HCT116 (cell line): ENCODE results near the gene SPDYE1. TPM values are rescaled to one million over a fixed set of nuclear protein-coding genes. Genes with fewer than 3 reads are reported as not detected.

Experiments
- ATAC-seq: fragments of 200-7000 bp; cut with Tn5 transposase; 2 replicates; pipeline ENCODE4 v1.9.1; 2020; ENCODE audit warnings: mild to moderate bottlenecking, moderate library complexity
- BruUV-seq: library from RNA; stranded (reverse); fragments of 400-500 nt; replicated peaks from 2 replicates; lab custom pipeline; 2021; lab: Mats Ljungman, UMichigan
- CTCF ChIA-PET: fragments of 300-600 bp; sonication (Branson Sonifier 250); formaldehyde crosslinking; loops from one replicate; lab custom pipeline; 2021; ENCODE audit warnings: antibody characterized with exemption; lab: Charles Lee
- POLR2A ChIA-PET: fragments of 300-600, 350-600 bp; sonication (Branson Sonifier 250); formaldehyde crosslinking; loops from one replicate; lab custom pipeline; 2021; ENCODE audit warnings: antibody characterized with exemption; lab: Charles Lee
- RAD21 ChIA-PET, 2 experiments: fragments of 300-600 bp; sonication (Branson Sonifier 250); formaldehyde crosslinking; loops; one replicate each; lab custom pipeline; 2023; ENCODE audit warnings: low total read pairs in 2 of 2; ENCODE audit not compliant: uncharacterized antibody in 2 of 2, unreplicated experiment in 2 of 2, low non-redundant PET in 1 of 2; lab: Charles Lee
- DNase-seq: peaks from one replicate; pipeline ENCODE4 v3.0.0-alpha.2; 2010; ENCODE audit warnings: low read depth, low spot score
- H2AFZ ChIP-seq: fragments of 200-600 bp; shearing (Covaris generic), sonication (generic); 2 replicates; pipeline ENCODE4 v1.6.1; 2017; ENCODE audit warnings: low read depth, mixed run types, mixed read lengths, antibody characterized with exemption, low read length; ENCODE audit not compliant: poor library complexity, severe bottlenecking
- H3K27ac ChIP-seq: 2 replicates; pipeline ENCODE4 v1.5.1; 2012; ENCODE audit warnings: low read depth, low read length
- H3K27me3 ChIP-seq: fragments of 200-600 bp; sonication (generic); 2 replicates; pipeline ENCODE4 v1.6.1; 2016; ENCODE audit warnings: mixed run types, low read length, mixed read lengths; ENCODE audit not compliant: insufficient read depth
- H3K36me3 ChIP-seq, 2 experiments: fragments of 200-500 bp in 1 of 2; fragments of 200-600 bp in 1 of 2; sonication (Bioruptor generic) in 1 of 2; sonication (generic) in 1 of 2; 2 replicates each; pipeline versions ENCODE4 v1.5.1 to v1.6.1; 2014 to 2016; ENCODE audit warnings: low read length in 2 of 2, inconsistent platforms in 1 of 2, mixed read lengths in 1 of 2, mixed run types in 1 of 2; ENCODE audit not compliant: insufficient read depth in 2 of 2, control insufficient read depth in 1 of 2
- H3K4me1 ChIP-seq, 2 experiments: fragments of 200-600 bp in 1 of 2; sonication (generic) in 1 of 2; 2 replicates each; pipeline versions ENCODE4 v1.5.1 to v1.6.1; 2012 to 2017; ENCODE audit warnings: low read length in 2 of 2, inconsistent platforms in 1 of 2, mild to moderate bottlenecking in 1 of 2, mixed read lengths in 1 of 2, mixed run types in 1 of 2, moderate library complexity in 1 of 2; ENCODE audit not compliant: insufficient read depth in 2 of 2, control insufficient read depth in 1 of 2
- H3K4me2 ChIP-seq: fragments of 200-600 bp; sonication (generic); 2 replicates; pipeline ENCODE4 v1.6.1; 2017; ENCODE audit warnings: mixed run types, low read length, mixed read lengths
- H3K4me3 ChIP-seq, 2 experiments: fragments of 200-600 bp in 1 of 2; sonication (generic) in 1 of 2; replicated peaks in 1 of 2; 2 replicates each; pipeline ENCODE4 v1.5.1; 2011 to 2016; ENCODE audit warnings: low read length in 2 of 2, control low read depth in 1 of 2, low read depth in 1 of 2, mild to moderate bottlenecking in 1 of 2, mixed read lengths in 1 of 2, mixed run types in 1 of 2
- H3K79me2 ChIP-seq: fragments of 200-600 bp; sonication (generic); 2 replicates; pipeline ENCODE4 v1.6.1; 2017; ENCODE audit warnings: mild to moderate bottlenecking, mixed run types, low read length, moderate library complexity, mixed read lengths; ENCODE audit not compliant: insufficient read depth
- H3K9ac ChIP-seq: fragments of 200-600 bp; sonication (generic); 2 replicates; pipeline ENCODE4 v1.6.1; 2016; ENCODE audit warnings: low read length, mixed read lengths
- H3K9me2 ChIP-seq: fragments of 200-600 bp; sonication (generic), shearing (Covaris generic); 2 replicates; pipeline ENCODE4 v1.6.1; 2017; ENCODE audit warnings: mixed run types, mild to moderate bottlenecking, moderate library complexity; ENCODE audit not compliant: insufficient read depth
- H3K9me3 ChIP-seq, 2 experiments: fragments of 200-500 bp in 1 of 2; fragments of 200-600 bp in 1 of 2; sonication (Bioruptor generic) in 1 of 2; sonication (generic) in 1 of 2; 2 replicates each; pipeline ENCODE4 v1.6.1; 2014 to 2017; ENCODE audit warnings: low read length in 2 of 2, mixed read lengths in 2 of 2, inconsistent platforms in 1 of 2, low read depth in 1 of 2, mild to moderate bottlenecking in 1 of 2, mixed run types in 1 of 2, moderate library complexity in 1 of 2; ENCODE audit not compliant: control insufficient read depth in 1 of 2, insufficient read depth in 1 of 2
- H4K20me1 ChIP-seq: fragments of 200-600 bp; sonication (generic), shearing (Covaris generic); 2 replicates; pipeline ENCODE4 v1.6.1; 2017; ENCODE audit warnings: mixed run types, mild to moderate bottlenecking, moderate library complexity; ENCODE audit not compliant: insufficient read depth
- CBX3 ChIP-seq: IDR thresholded peaks from 2 replicates; pipeline ENCODE4 v1.6.1; 2012; ENCODE audit warnings: low read depth
- CEBPB ChIP-seq: IDR thresholded peaks from 2 replicates; pipeline ENCODE4 v1.6.1; 2012; ENCODE audit warnings: low read depth
- EGR1 ChIP-seq: IDR thresholded peaks from 2 replicates; pipeline ENCODE4 v1.6.1; 2012; ENCODE audit warnings: low read depth
- ELF1 ChIP-seq: IDR thresholded peaks from 2 replicates; pipeline ENCODE4 v1.6.1; 2012; ENCODE audit warnings: low read depth, borderline replicate concordance
- EZH2 ChIP-seq: fragments of 200-600 bp; sonication (generic); IDR thresholded peaks from 2 replicates; pipeline ENCODE4 v1.6.1; 2017; ENCODE audit warnings: antibody characterized with exemption, mixed run types
- FOSL1 ChIP-seq: IDR thresholded peaks from 2 replicates; pipeline ENCODE4 v1.6.1; 2012; ENCODE audit warnings: low read depth
- JUND ChIP-seq: IDR thresholded peaks from 2 replicates; pipeline ENCODE4 v1.6.1; 2012
- POLR2A ChIP-seq: IDR thresholded peaks from 2 replicates; pipeline ENCODE4 v1.7.0; 2011; ENCODE audit warnings: borderline replicate concordance; ENCODE audit not compliant: insufficient read depth, insufficient read length; ENCODE audit errors: extremely low read depth
- POLR2AphosphoS5 ChIP-seq: IDR thresholded peaks from 2 replicates; pipeline ENCODE4 v1.6.1; 2011; ENCODE audit warnings: mild to moderate bottlenecking, low read depth, low read length, moderate library complexity
- RAD21 ChIP-seq: IDR thresholded peaks from 2 replicates; pipeline ENCODE4 v1.6.1; 2012; ENCODE audit warnings: low read depth, mild to moderate bottlenecking
- YY1 ChIP-seq: IDR thresholded peaks from 2 replicates; pipeline ENCODE4 v1.6.1; 2011; ENCODE audit warnings: low read length, low read depth, moderate library complexity, mild to moderate bottlenecking; ENCODE audit not compliant: insufficient replicate concordance; ENCODE audit errors: extremely low read depth
- ZFX ChIP-seq: fragments of 450-650 bp; IDR thresholded peaks from 2 replicates; pipeline ENCODE4 v1.6.1; 2017
- ZNF274 ChIP-seq: fragments of 200-500 bp; sonication (Bioruptor generic); IDR thresholded peaks from 2 replicates; pipeline ENCODE4 v1.6.1; 2014; ENCODE audit warnings: mild to moderate bottlenecking, low read depth, low read length, inconsistent platforms
- intact Hi-C: fragments of 100-400 bp; cut with micrococcal nuclease; formaldehyde crosslinking; loops from 2 replicates; pipeline ENCODE4 v1.10.0; 2022
- total RNA-seq: library from RNA; stranded (reverse); gene quantifications from one replicate; pipeline ENCODE4 v1.2.1, GENCODE V29; 2021; ENCODE audit not compliant: unreplicated experiment
- TF ChIP-seq, protein P1 (sequence below): IDR thresholded peaks from 2 replicates; pipeline ENCODE4 v1.6.1; 2012
- TF ChIP-seq, protein P2 (sequence below): IDR thresholded peaks from 2 replicates; pipeline ENCODE4 v1.6.1; 2012
- TF ChIP-seq, protein P3 (sequence below): IDR thresholded peaks from 2 replicates; pipeline ENCODE4 v1.6.1; 2012; ENCODE audit warnings: low read depth

The SPDYE1 gene
- total RNA-seq, 1 experiment from 2014 or later = not detected

DNA sequence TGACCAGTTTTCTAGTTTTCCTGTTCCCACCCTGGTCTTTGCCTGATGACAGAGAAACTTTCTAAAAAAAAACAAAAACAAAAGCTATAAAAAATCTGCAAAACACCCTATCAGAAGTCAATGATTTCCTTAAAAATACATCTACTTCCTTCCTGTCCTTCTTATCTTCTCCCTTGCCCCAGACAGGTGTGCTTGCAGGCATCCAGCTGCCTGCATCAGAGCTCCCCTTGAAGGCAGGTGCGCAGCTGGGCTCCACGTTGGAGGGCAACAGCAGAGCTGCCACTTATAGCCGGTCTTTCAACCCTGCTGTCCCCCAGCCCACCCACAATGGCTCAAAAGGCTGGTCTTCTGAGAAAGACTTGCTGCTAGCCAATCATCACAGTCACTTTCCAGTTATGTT is 41.7 kb upstream of the SPDYE1 start:
- H4K20me1 ChIP-seq = no peaks in the 10 kb centered on the region
- no peaks in the 10 kb centered on the region for H3K9me3 ChIP-seq
- TF ChIP-seq ELF1 (no peak), RAD21 (no peak), EZH2 (no peak), CEBPB (no peak), JUND (no peak), EGR1 (no peak)
- TF ChIP-seq, protein P1, sequence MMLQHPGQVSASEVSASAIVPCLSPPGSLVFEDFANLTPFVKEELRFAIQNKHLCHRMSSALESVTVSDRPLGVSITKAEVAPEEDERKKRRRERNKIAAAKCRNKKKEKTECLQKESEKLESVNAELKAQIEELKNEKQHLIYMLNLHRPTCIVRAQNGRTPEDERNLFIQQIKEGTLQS = no peak
- TF ChIP-seq, protein P2, sequence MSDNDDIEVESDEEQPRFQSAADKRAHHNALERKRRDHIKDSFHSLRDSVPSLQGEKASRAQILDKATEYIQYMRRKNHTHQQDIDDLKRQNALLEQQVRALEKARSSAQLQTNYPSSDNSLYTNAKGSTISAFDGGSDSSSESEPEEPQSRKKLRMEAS = no peak
- H3K79me2 ChIP-seq = no peaks in the 10 kb centered on the region
- no peaks in the 10 kb centered on the region for H3K4me1 ChIP-seq
- no peak for DNase-seq
- no peaks in the 10 kb centered on the region for H3K9me2 ChIP-seq
- H3K4me2 ChIP-seq = no peak overlapping the region
- intact Hi-C loops = no loop called here
- H3K4me3 ChIP-seq = no peak overlapping the region
- H3K27me3 ChIP-seq = no peaks in the 10 kb centered on the region
- no TSS peak for BruUV-seq
- RAD21 ChIA-PET = no interaction called here
- POLR2A ChIA-PET = no interaction called here
- no peak overlapping the region for H3K9ac ChIP-seq
- H2AFZ ChIP-seq = no peak overlapping the region
- H3K36me3 ChIP-seq = no peaks in the 10 kb centered on the region
- CTCF ChIA-PET = no interaction called here
- no peak for ATAC-seq
- no peak overlapping the region for H3K27ac ChIP-seq

DNA sequence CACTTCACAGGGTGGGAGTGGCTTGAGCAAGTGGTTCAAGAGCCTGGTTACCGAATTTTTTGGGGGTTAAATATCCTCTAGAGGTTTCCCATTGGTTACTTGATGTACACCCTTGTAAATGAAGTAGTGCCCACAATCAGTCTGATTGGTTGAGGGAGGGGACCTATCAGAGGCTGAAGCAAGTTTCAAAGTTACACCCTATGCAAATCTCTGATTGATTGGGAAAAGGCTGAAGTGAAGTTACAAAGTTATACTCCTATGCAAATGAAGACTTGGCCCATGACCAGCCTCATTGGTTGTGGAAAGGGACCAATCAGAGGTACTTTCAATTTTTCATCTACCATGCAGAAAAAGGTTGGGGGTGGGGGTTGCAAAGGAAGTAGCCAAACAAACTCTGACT is 36.8 kb upstream of the SPDYE1 start:
- Histone ChIP-seq H3K27me3 (no peaks in the 10 kb centered on the region), H3K4me3 (no peak overlapping the region), H4K20me1 (no peaks in the 10 kb centered on the region), H3K9me3 (no peaks in the 10 kb centered on the region), H3K79me2 (no peaks in the 10 kb centered on the region), H3K4me2 (no peak overlapping the region), H3K9me2 (no peaks in the 10 kb centered on the region), H3K27ac (no peak overlapping the region), H2AFZ (no peak overlapping the region), H3K4me1 (peaks cover 8 to 10% of the 10 kb centered on the region in 2 experiments; a peak in 3 of 4 replicates), H3K9ac (no peak overlapping the region), H3K36me3 (no peaks in the 10 kb centered on the region)
- ChIA-PET CTCF (no interaction called here), POLR2A (no interaction called here), RAD21 (no interaction called here)
- TF ChIP-seq FOSL1 = no peak
- no peak for TF ChIP-seq POLR2AphosphoS5
- no peak for TF ChIP-seq EGR1
- TF ChIP-seq, protein P2 = no peak
- TF ChIP-seq ZNF274 = no peak
- no peak for TF ChIP-seq ELF1
- no peak for TF ChIP-seq POLR2A
- no peak for TF ChIP-seq ZFX
- TF ChIP-seq, protein P3, sequence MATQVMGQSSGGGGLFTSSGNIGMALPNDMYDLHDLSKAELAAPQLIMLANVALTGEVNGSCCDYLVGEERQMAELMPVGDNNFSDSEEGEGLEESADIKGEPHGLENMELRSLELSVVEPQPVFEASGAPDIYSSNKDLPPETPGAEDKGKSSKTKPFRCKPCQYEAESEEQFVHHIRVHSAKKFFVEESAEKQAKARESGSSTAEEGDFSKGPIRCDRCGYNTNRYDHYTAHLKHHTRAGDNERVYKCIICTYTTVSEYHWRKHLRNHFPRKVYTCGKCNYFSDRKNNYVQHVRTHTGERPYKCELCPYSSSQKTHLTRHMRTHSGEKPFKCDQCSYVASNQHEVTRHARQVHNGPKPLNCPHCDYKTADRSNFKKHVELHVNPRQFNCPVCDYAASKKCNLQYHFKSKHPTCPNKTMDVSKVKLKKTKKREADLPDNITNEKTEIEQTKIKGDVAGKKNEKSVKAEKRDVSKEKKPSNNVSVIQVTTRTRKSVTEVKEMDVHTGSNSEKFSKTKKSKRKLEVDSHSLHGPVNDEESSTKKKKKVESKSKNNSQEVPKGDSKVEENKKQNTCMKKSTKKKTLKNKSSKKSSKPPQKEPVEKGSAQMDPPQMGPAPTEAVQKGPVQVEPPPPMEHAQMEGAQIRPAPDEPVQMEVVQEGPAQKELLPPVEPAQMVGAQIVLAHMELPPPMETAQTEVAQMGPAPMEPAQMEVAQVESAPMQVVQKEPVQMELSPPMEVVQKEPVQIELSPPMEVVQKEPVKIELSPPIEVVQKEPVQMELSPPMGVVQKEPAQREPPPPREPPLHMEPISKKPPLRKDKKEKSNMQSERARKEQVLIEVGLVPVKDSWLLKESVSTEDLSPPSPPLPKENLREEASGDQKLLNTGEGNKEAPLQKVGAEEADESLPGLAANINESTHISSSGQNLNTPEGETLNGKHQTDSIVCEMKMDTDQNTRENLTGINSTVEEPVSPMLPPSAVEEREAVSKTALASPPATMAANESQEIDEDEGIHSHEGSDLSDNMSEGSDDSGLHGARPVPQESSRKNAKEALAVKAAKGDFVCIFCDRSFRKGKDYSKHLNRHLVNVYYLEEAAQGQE = no peak
- no peak for TF ChIP-seq CBX3
- no peak for TF ChIP-seq YY1
- intact Hi-C loops = no loop called here
- ATAC-seq (no peak), DNase-seq (no peak)
- no TSS peak for BruUV-seq
